Testis (tissue), 3 donors: ENCODE results near the gene NOX4. TPM values are rescaled to one million over a fixed set of nuclear protein-coding genes. Genes with fewer than 3 reads are reported as not detected.

Source experiments
- DNase-seq: peaks from one replicate; pipeline ENCODE4 v3.0.0-alpha.2; 2019
- H3K27ac ChIP-seq, 2 donors: fragments of 200-600 bp; sonication (generic); one replicate each; pipeline ENCODE4 v1.5.1; 2019
- H3K27me3 ChIP-seq: fragments of 200-600 bp; sonication (generic); one replicate; pipeline ENCODE4 v1.5.1; 2019
- H3K36me3 ChIP-seq: fragments of 200-600 bp; sonication (generic); one replicate; pipeline ENCODE4 v1.5.1; 2017; ENCODE audit warnings: low read depth; ENCODE audit errors: missing control alignments
- H3K4me1 ChIP-seq: fragments of 200-600 bp; sonication (generic); one replicate; pipeline ENCODE4 v1.5.1; 2019
- H3K4me3 ChIP-seq, 2 donors: fragments of 200-600 bp; sonication (generic); one replicate each; pipeline ENCODE4 v1.5.1; 2017 to 2019
- H3K9me3 ChIP-seq: fragments of 200-600 bp; sonication (generic); one replicate; pipeline ENCODE4 v1.5.1; 2017
- POLR2A ChIP-seq: fragments of 450-650 bp; IDR thresholded peaks from one replicate; pipeline ENCODE4 v1.6.1; 2017; ENCODE audit warnings: antibody characterized with exemption, mild to moderate bottlenecking, moderate library complexity
- WGBS, 2 donors: methylation state at CpG; one replicate each; pipeline ENCODE4 v1.1.5; 2018; 5-methylcytosine and 5-hydroxymethylcytosine counted together
- intact Hi-C: fragments of 100-400 bp; cut with DNase I; formaldehyde crosslinking; loops from one replicate; pipeline ENCODE4 v1.15.1; 2023; ENCODE audit warnings: low total_unique reads
- polyA plus RNA-seq: library from polyadenylated mRNA; stranded (reverse); fragments of 350-450 nt; fragmentation: Illumina TruSeq; extraction: RNeasy Lipid Tissue Mini Kit (QIAGEN cat#74804); gene quantifications from one replicate; pipeline ENCODE4 v1.2.3, GENCODE V29; 2014; ENCODE audit warnings: low read depth, low replicate concordance; ENCODE audit not compliant: insufficient read depth
- total RNA-seq, 2 donors: library from RNA; depleted of rRNA; stranded (reverse); fragments of >200 nt; gene quantifications; one replicate each; pipeline ENCODE4 v1.2.3, GENCODE V29; 2016
- TF ChIP-seq, protein P1 (sequence below), 3 experiments: fragments of 450-650 bp in 2 of 3; fragments of 200-600 bp in 1 of 3; sonication (generic) in 1 of 3; IDR thresholded peaks; one replicate each; pipeline ENCODE4 v1.5.1; 2016 to 2019; ENCODE audit warnings: antibody characterized with exemption in 3 of 3, mild to moderate bottlenecking in 2 of 3, moderate library complexity in 1 of 3

The NOX4 gene
- total and polyA plus RNA-seq, 3 donors from 2014 or later, result 0.63 to 3.0 (median 1.3) TPM

- intact Hi-C loops, result no loop called here
- WGBS, 2 donors, result 41 to 57% methylated on average over 2 of the region's 2 CpGs
- DNase-seq, result no peak
- Histone ChIP-seq H3K27ac (no peak overlapping the region), H3K4me3 (no peak overlapping the region), H3K4me1 (no peaks in the 10 kb centered on the region), H3K36me3 (no peaks in the 10 kb centered on the region), H3K9me3 (no peaks in the 10 kb centered on the region), H3K27me3 (no peaks in the 10 kb centered on the region)
- TF ChIP-seq, protein P1, sequence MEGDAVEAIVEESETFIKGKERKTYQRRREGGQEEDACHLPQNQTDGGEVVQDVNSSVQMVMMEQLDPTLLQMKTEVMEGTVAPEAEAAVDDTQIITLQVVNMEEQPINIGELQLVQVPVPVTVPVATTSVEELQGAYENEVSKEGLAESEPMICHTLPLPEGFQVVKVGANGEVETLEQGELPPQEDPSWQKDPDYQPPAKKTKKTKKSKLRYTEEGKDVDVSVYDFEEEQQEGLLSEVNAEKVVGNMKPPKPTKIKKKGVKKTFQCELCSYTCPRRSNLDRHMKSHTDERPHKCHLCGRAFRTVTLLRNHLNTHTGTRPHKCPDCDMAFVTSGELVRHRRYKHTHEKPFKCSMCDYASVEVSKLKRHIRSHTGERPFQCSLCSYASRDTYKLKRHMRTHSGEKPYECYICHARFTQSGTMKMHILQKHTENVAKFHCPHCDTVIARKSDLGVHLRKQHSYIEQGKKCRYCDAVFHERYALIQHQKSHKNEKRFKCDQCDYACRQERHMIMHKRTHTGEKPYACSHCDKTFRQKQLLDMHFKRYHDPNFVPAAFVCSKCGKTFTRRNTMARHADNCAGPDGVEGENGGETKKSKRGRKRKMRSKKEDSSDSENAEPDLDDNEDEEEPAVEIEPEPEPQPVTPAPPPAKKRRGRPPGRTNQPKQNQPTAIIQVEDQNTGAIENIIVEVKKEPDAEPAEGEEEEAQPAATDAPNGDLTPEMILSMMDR (IDR thresholded peaks at IDR 0.05), result no peak
- TF ChIP-seq POLR2A, result no peak
Measured at GRCh38 chr11:89529626-89530380, 38.6 kb upstream of the NOX4 start.

DNA sequence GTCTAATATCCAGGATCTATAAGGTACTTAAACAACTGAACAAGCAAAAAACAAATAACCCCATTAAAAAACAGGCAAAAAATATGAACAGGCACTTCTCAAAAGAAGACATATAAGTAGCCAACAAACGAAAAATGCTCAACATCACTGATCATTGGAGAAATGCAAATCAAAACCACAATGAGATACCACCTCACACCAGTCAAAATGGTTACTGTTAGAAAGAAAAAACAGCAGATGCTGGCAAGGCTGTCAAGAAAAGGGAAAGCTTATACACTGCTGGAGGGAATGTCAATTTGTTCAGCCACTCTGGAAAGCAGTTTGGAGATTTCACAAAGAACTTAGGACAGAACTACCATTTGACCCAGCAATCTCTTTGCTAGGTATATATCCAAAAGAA is 30.6 kb upstream of the NOX4 start:
- Histone ChIP-seq H3K4me1 (no peaks in the 10 kb centered on the region), H3K9me3 (no peaks in the 10 kb centered on the region), H3K27ac (no peak overlapping the region), H3K36me3 (no peaks in the 10 kb centered on the region), H3K27me3 (no peaks in the 10 kb centered on the region), H3K4me3 (no peak overlapping the region)
- intact Hi-C loops, result no loop called here
- 69 to 72% methylated on average over 1 of the region's 1 CpG for WGBS, 2 donors
- no peak for TF ChIP-seq POLR2A
- TF ChIP-seq, protein P1 (IDR thresholded peaks at IDR 0.05), result no peak
- no peak for DNase-seq

DNA sequence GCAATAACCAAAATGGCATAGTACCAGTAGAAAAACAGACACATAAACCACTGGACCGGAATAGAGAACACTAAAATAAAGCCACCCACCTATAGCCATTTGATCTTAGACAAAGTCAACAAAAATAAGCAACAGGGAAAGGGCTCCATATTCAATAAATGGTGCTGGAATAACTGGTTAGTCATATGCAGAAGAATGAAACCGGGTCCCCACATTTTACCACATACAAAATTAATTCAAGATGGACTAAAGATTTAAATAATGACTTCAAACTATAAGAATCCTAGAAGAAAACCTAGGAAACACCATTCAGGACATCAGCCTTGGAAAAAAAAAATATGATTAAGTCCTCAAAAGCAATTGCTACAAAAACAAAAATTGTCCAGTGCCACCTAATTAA is 30.1 kb upstream of the NOX4 start:
- Histone ChIP-seq H3K27ac (no peak overlapping the region), H3K36me3 (no peaks in the 10 kb centered on the region), H3K4me3 (no peak overlapping the region), H3K27me3 (no peaks in the 10 kb centered on the region), H3K4me1 (no peaks in the 10 kb centered on the region), H3K9me3 (no peaks in the 10 kb centered on the region)
- TF ChIP-seq, protein P1 (IDR thresholded peaks at IDR 0.05), result no peak
- TF ChIP-seq POLR2A, result no peak
- DNase-seq, result no peak
- intact Hi-C loops, result no loop called here
- 91 to 95% methylated on average over 2 of the region's 2 CpGs for WGBS, 2 donors

DNA sequence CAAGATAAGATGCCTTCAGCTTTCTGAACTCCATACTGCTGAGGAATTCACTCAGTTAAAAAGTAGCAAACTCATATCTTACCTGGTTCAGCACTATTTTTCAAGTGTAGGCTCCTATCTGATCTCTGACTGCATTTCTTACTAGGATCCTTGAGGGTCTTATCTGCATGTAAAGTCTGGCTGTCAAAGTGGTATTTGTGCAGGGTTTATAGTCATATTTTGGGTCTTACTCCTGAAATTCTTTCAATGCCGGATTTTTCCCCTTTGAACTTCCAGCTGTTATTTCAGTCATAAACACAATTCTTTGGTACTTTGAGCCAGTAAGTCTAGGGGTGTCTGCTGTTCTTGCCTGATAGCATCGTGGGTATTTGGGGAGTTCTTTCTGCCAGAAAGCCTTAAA is 25.3 kb upstream of the NOX4 start:
- 31 to 43% methylated on average over 2 of the region's 2 CpGs for WGBS, 2 donors
- intact Hi-C loops, result no loop called here
- TF ChIP-seq POLR2A, result no peak
- TF ChIP-seq, protein P1 (IDR thresholded peaks at IDR 0.05), result no peak

GRCh38 chr11:89508544-89508943 is 17.4 kb upstream of the NOX4 start:
- DNase-seq, result no peak
- no peaks in the 10 kb centered on the region for H3K4me1 ChIP-seq
- H3K36me3 ChIP-seq, result no peaks in the 10 kb centered on the region
- 91 to 95% methylated on average over 5 of the region's 5 CpGs for WGBS, 2 donors
- intact Hi-C loops, result no loop called here
- H3K27me3 ChIP-seq, result no peaks in the 10 kb centered on the region
- TF ChIP-seq POLR2A, result no peak
- TF ChIP-seq, protein P1 (IDR thresholded peaks at IDR 0.05), result no peak
- H3K4me3 ChIP-seq, result no peak overlapping the region
- no peak overlapping the region for H3K27ac ChIP-seq
- no peaks in the 10 kb centered on the region for H3K9me3 ChIP-seq

More for the DNA sequence above, 25.3 kb upstream of the NOX4 start:
- Histone ChIP-seq H3K27ac (no peak overlapping the region), H3K36me3 (no peaks in the 10 kb centered on the region), H3K4me3 (no peak overlapping the region), H3K4me1 (no peaks in the 10 kb centered on the region), H3K9me3 (no peaks in the 10 kb centered on the region), H3K27me3 (no peaks in the 10 kb centered on the region)
- DNase-seq, result no peak
